Central memory CD4-positive, alpha-beta T cell (primary cell): Measurements from ENCODE around the gene WBP1.
"Not testable (repeated sequence)": the region's sequence is repeated elsewhere in the genome, so short reads cannot be mapped to it uniquely, and the experiment has no call there.

ENCODE experiments used
- DNase-seq: peaks from one replicate; pipeline ENCODE4 v3.0.0; 2022

WBP1 gene

GRCh38 chr2:74428675-74429074 lies 29.6 kb upstream of the WBP1 start:
- no peak for DNase-seq

GRCh38 chr2:74429487-74430451 lies 28.5 kb upstream of the WBP1 start:
- no peak for DNase-seq

- DNase-seq, result no peak
Observed at GRCh38 chr2:74430502-74430901, 27.7 kb upstream of the WBP1 start.

GRCh38 chr2:74436111-74436805 lies 22.0 kb upstream of the WBP1 start:
- no peak for DNase-seq

GRCh38 chr2:74436848-74437695 lies 21.2 kb upstream of the WBP1 start:
- no peak for DNase-seq

GRCh38 chr2:74438248-74438647 lies 20.0 kb upstream of the WBP1 start:
- no peak for DNase-seq

GRCh38 chr2:74439373-74439772 lies 18.9 kb upstream of the WBP1 start:
- no peak for DNase-seq

GRCh38 chr2:74439803-74440377 lies 18.3 kb upstream of the WBP1 start:
- DNase-seq, result no peak

- DNase-seq, result peak; percentile 19
Observed at GRCh38 chr2:74440378-74441169, 17.7 kb upstream of the WBP1 start.

- DNase-seq, result no peak
Observed at GRCh38 chr2:74441170-74441689, 17.0 kb upstream of the WBP1 start.

- DNase-seq, result no peak
Observed at GRCh38 chr2:74441690-74442482, 16.4 kb upstream of the WBP1 start, which contains the start of gene RTKN. TSS of gene RTKN (minus strand) at chr2:74441937. CDS start at chr2:74441816, 121 bp downstream.

- not testable (repeated sequence) for DNase-seq
Observed at GRCh38 chr2:74442483-74443297, 15.5 kb upstream of the WBP1 start.

- DNase-seq, result no peak
Observed at GRCh38 chr2:74444498-74445318, 13.5 kb upstream of the WBP1 start.

- DNase-seq, result no peak
Observed at GRCh38 chr2:74447230-74447999, 10.8 kb upstream of the WBP1 start.

- DNase-seq, result no peak
Observed at GRCh38 chr2:74448771-74449170, 9.5 kb upstream of the WBP1 start.

GRCh38 chr2:74450570-74451190 lies 7.6 kb upstream of the WBP1 start:
- DNase-seq, result no peak
